HG03025 (cell line): ENCODE data around the gene SYTL1.
"Not testable (repeated sequence)": the region's sequence is repeated elsewhere in the genome, so short reads cannot be mapped to it uniquely, and the experiment has no call there.

Experiments used
- ATAC-seq: cut with Tn5 transposase; IDR thresholded peaks from one replicate; pipeline ENCODE4 v1.9.1; 2021; ENCODE audit warnings: mild to moderate bottlenecking, moderate library complexity; ENCODE audit not compliant: unreplicated experiment, low FRiP score

SYTL1 gene

GRCh38 chr1:27381969-27382762 is 40.3 kb downstream of the SYTL1 start:
- no peak for ATAC-seq

DNA sequence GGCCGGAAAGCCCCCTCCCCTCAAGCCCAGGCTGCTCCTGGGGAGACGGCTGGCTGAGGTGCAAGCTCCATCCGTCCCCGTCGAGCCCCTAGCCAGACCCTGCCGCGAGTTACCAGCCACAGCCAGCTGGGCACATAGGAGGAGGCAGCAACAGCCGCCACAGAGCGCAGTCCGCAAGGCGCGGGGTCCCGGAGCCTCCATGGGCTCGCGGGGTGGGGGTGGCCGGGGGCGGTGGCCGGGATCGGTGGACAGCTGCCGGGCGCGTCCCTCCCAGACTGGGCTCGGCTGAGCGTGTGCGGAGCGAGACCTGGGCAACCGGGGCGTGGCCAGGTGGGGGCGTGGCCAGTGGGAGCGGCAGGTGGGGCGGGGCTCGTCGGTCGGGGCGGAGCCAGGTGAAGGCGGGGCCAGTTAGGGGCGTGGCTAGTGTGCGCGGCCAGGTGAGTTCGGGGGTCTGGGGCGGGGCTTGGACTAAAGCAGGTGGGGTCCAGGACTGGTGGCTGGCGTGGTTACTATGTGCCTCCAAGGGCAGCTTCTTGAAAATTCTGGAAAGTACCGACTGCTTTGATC is 41.3 kb downstream of the SYTL1 start, which contains the start of gene CD164L2:
Gene CD164L2, minus strand, starts transcription at position 295 of the 567 bp plus-strand sequence. Its CDS starts 94 bp downstream, at position 201.
- no peak for ATAC-seq

- no peak for ATAC-seq
Measured at GRCh38 chr1:27383661-27384060, 41.8 kb downstream of the SYTL1 start.

DNA sequence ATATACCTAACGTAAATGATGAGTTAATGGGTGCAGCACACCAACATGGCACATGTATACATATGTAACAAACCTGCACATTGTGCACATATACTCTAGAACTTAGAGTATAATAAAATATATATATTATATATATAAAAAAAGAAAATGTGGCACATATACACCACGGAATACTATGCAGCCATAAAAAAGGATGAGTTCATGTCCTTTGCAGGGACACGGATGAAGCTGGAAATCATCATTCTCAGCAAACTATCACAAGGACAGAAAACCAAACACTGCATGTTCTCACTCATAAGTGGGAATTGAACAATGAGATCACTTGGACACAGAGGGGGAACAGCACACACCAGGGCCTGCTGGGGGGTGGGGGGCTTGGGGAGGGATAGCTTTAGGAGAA is 43.0 kb downstream of the SYTL1 start:
- ATAC-seq, result not testable (repeated sequence)

GRCh38 chr1:27388337-27389005 is 46.6 kb downstream of the SYTL1 start:
- ATAC-seq, result no peak

GRCh38 chr1:27391511-27392095 is 49.8 kb downstream of the SYTL1 start:
- ATAC-seq, result no peak

DNA sequence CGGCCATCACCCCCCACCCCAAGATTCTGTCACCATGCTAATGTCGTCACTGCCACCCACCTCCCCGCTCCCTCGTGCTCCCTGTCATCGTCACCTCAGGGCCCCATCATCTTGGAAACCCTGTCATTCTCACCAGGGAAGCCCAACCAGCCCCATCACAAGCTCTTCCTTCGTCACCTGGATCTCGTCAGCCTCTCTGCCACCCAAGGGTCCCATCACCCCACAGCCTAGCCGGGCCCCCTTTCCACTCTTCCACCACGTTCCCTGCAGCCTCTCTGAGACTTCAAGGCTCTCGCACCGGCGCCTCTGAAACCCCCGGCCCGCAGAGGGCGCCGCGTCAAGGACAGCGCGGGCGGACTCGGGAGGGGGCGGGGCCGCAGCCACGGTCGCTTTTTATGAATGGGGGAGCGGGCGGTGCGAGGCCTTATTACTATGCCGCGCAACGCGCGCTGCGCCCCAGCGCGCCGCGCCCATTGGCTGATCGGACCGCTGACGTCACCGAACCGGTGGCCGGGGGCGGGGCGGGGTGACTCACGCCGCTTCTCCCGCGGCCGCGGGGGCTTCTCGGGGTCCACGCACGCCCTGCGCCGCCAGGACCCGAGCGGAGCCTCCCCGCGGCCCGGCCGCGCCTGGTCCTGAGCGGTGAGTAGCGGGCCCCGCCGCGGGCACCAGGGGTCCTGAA is 50.4 kb downstream of the SYTL1 start, which contains the start of gene GPR3:
Gene GPR3, plus strand, starts transcription at position 527 of the 682 bp plus-strand sequence. CDS start 1,177 bp downstream, outside the sequence.
- ATAC-seq, result peak; percentile 54

DNA sequence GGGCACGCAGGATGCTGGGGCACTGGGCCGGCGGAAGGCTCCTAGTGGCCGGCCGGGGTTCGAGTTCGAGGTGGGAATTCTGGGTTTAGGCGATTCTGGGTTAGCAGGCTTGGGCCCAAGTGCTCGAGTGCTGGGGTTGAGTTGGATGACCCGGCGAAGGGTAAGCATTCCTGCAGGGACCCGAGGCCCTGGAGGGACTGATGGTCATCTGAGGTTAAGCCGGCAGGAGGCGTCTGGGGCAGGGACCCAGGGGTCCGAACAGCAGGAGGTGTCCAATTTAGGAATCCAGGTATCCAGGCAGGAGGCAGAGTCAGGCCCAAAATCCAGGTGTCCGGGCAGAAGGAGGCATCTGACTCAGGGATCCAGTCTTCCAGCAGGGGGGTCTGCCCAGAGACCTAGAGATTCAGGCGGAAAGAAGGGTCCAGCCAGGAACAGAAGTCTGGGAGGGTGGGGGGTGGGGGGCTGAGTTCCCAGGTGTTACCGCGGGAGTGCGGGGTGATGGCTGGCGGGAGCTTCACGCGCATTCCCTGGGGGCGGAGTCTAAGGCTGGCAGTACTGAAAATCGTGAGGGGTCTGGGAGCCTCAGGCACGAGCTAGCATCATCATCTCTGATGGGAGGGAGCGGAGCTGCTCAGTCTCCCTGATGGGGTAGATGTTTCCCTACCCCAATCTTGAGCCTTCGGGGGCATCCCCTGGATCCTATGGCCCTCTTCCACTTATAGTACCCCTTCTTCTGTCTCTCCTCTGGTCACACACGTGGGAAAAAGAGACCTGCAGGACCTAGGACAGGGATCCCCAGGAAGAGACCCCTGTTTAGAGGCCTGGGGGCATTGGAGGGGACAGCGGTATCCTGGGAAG is 51.2 kb downstream of the SYTL1 start:
- ATAC-seq, result no peak

DNA sequence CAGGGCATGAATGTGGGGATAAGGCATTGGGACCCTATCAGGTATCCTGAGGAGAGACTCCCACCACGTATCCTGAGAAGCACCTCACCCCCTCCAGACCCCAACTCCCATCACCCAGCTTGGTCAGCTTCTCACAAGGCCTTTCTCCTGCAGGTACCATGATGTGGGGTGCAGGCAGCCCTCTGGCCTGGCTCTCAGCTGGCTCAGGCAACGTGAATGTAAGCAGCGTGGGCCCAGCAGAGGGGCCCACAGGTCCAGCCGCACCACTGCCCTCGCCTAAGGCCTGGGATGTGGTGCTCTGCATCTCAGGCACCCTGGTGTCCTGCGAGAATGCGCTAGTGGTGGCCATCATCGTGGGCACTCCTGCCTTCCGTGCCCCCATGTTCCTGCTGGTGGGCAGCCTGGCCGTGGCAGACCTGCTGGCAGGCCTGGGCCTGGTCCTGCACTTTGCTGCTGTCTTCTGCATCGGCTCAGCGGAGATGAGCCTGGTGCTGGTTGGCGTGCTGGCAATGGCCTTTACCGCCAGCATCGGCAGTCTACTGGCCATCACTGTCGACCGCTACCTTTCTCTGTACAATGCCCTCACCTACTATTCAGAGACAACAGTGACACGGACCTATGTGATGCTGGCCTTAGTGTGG is 51.9 kb downstream of the SYTL1 start:
- ATAC-seq, result no peak

DNA sequence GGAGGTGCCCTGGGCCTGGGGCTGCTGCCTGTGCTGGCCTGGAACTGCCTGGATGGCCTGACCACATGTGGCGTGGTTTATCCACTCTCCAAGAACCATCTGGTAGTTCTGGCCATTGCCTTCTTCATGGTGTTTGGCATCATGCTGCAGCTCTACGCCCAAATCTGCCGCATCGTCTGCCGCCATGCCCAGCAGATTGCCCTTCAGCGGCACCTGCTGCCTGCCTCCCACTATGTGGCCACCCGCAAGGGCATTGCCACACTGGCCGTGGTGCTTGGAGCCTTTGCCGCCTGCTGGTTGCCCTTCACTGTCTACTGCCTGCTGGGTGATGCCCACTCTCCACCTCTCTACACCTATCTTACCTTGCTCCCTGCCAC is 52.4 kb downstream of the SYTL1 start:
- no peak for ATAC-seq

DNA sequence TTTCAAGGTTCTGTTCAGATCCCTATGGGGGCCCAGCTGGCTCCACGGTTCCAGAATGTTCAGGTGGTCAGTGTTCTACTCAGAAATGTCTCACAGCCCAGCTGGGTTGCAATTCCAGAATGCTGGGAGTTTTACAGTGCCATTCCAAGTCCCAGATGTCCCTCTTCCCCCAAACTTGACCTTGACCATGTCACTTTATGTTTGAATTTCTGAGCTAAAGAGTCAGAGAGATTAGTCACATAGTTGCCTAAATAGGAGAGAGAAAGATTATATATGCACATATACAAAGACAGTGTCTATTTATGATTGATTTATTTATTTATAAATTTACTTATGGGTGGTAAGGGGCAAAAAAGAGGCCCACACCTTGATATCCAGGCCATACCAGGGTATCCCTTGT is 53.1 kb downstream of the SYTL1 start:
- ATAC-seq, result no peak

DNA sequence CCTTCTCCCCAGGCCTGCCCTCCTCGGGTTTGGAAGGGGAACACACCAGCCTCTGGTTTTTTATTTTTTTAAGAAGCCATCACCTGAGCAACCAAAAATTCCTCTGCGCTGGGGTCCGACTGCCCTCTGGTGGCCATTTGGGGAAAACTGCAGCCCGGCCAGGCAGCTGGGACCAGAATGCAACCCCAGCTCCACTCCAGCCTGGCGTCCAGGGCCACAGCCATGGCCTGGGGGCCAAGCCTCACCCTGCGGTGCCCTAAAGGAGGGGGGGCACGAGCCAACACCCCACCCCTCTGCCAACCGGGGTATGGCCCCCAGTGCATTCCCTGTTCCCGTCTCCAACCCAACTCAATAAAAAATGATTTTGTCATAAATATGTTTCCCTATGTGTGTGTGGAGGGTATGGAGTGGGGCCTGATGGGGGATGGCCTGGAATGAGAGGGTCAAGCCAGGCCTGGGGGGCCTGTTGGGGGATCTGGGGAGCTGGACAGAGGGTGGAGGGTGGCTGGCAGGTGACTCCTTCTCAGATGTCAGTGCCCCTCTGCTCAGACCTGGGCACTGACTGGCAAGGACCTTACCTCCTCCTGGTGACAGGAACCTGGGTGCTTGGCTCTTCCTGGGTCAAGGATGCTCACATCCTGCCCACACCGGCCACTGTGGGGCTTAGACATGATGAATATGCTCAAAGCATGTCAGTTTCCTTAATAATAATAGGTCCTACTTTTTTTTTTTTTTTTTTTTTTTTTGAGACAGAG is 53.8 kb downstream of the SYTL1 start:
- ATAC-seq, result no peak

- ATAC-seq, result no peak
Measured at GRCh38 chr1:27397110-27397509, 55.3 kb downstream of the SYTL1 start.

- ATAC-seq, result no peak
Measured at GRCh38 chr1:27397749-27398148, 55.9 kb downstream of the SYTL1 start.

DNA sequence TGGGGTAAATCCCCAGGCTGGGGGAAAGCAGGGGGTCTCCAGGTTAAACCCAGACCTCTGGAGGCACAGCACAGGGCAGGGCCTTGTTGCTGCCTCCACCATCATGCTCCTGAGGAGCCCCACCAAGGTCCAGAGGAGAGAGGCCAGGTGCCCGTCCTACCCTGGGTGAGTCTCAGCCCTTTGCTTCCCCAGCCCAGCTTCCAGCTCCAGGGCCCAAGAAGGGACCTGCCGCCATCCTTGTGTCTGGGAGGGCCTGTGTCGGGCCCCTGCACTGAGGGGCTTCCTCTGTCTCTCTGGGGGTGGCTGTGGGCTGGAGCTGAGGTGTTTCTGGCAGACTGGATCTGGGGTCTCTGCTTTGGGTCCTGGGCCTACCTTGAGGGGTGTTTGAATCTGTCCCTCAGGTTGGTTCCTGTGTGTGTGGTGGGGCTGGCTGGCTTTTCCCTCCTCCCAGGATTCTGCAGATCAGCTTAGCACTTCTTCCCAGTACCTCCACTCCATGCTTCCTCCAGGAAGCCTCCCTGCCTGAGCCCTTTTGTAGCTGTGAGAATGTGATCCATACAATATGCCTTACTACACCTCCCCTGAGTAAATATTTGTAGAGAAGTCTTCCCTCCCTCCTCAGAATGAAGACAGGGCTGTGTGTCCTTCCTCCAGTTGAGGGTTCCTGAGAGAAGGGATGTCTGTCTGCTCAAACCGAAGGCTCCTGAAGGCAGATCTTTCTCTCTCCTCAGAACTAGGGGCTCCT is 56.8 kb downstream of the SYTL1 start:
- ATAC-seq, result no peak

GRCh38 chr1:27399251-27400025 is 57.6 kb downstream of the SYTL1 start:
- no peak for ATAC-seq
